Endothelial cell of umbilical vein (primary cell): ENCODE data around the gene GANAB. TPM values are rescaled to one million over a fixed set of nuclear protein-coding genes. Genes with fewer than 3 reads are reported as not detected.
A peak's percentile ranks its signal among the peaks of the same experiment; 100 is the strongest.

ENCODE experiments used
- BruUV-seq: library from RNA; stranded (reverse); fragments of 400-500 nt; replicated peaks from 2 replicates; lab custom pipeline; 2021; lab: Mats Ljungman, UMichigan
- CTCF ChIA-PET: fragments of 300-600, 350-600 bp; sonication (Branson Sonifier 250); formaldehyde crosslinking; loops from one replicate; lab custom pipeline; 2021; ENCODE audit warnings: antibody characterized with exemption, inconsistent platforms; lab: Charles Lee
- POLR2A ChIA-PET: fragments of 300-600, 350-600 bp; sonication (Branson Sonifier 250); formaldehyde crosslinking; loops from one replicate; lab custom pipeline; 2021; ENCODE audit warnings: antibody characterized with exemption, inconsistent platforms; lab: Charles Lee
- DNase-seq: peaks from one replicate; pipeline ENCODE4 v3.0.0-alpha.2; 2011; ENCODE audit warnings: low read depth, low spot score
- FAIRE-seq: peaks from 2 replicates; lab custom pipeline; 2011; peaks lifted over from hg19 to GRCh38; lab: Jason Lieb, UNC
- H2AFZ ChIP-seq: 2 replicates; pipeline ENCODE4 v1.6.0; 2012; ENCODE audit warnings: low read depth, low read length, control low read depth, inconsistent platforms
- H3K27ac ChIP-seq: 2 replicates; pipeline ENCODE4 v1.5.1; 2011; ENCODE audit warnings: low read depth, mild to moderate bottlenecking, control low read depth, low read length, moderate library complexity; ENCODE audit not compliant: insufficient read depth
- H3K27me3 ChIP-seq, 2 experiments: 2 replicates each; pipeline versions ENCODE4 v1.6.0 to v1.6.1; 2011; ENCODE audit warnings: low read length in 2 of 2, mixed read lengths in 1 of 2; ENCODE audit not compliant: control insufficient read depth in 2 of 2, insufficient read depth in 2 of 2
- H3K36me3 ChIP-seq, 2 experiments: 2 replicates in 1 of 2; 3 replicates in 1 of 2; pipeline ENCODE4 v1.5.1; 2011; ENCODE audit warnings: low read length in 2 of 2, mild to moderate bottlenecking in 1 of 2, moderate library complexity in 1 of 2; ENCODE audit not compliant: control insufficient read depth in 2 of 2, insufficient read depth in 2 of 2; ENCODE audit errors: extremely low read depth in 1 of 2
- H3K4me1 ChIP-seq: 3 replicates; pipeline ENCODE4 v1.5.1; 2011; ENCODE audit warnings: mild to moderate bottlenecking, low read length; ENCODE audit not compliant: control insufficient read depth, insufficient read depth; ENCODE audit errors: extremely low read depth
- H3K4me2 ChIP-seq: 2 replicates; pipeline ENCODE4 v1.6.1; 2011; ENCODE audit warnings: low read length, control low read depth, mixed read lengths; ENCODE audit not compliant: insufficient read depth
- H3K4me3 ChIP-seq, 3 experiments: fragments of 200-600 bp in 1 of 3; sonication (generic), shearing (Covaris generic) in 1 of 3; replicated peaks in 1 of 3; 2 replicates each; pipeline ENCODE4 v1.5.1; 2011 to 2016; ENCODE audit warnings: control low read depth in 3 of 3, low read length in 3 of 3, mild to moderate bottlenecking in 2 of 3, inconsistent platforms in 1 of 3, low read depth in 1 of 3, moderate library complexity in 1 of 3; ENCODE audit not compliant: insufficient read depth in 1 of 3
- H3K79me2 ChIP-seq: 2 replicates; pipeline ENCODE4 v1.6.0; 2012; ENCODE audit warnings: low read length, inconsistent platforms; ENCODE audit not compliant: control insufficient read depth, insufficient read depth
- H3K9ac ChIP-seq: replicated peaks from 2 replicates; pipeline ENCODE3; 2011; ENCODE audit warnings: low read length, control low read depth; ENCODE audit not compliant: insufficient read depth; ENCODE audit errors: extremely low read depth
- H3K9me1 ChIP-seq: replicated peaks from 3 replicates; pipeline ENCODE4 v1.6.0; 2011; ENCODE audit warnings: mild to moderate bottlenecking, low read length; ENCODE audit not compliant: control insufficient read depth, insufficient read depth; ENCODE audit errors: extremely low read depth
- H3K9me3 ChIP-seq: replicated peaks from 2 replicates; pipeline ENCODE4 v1.5.1; 2012; ENCODE audit warnings: low read length, inconsistent platforms; ENCODE audit not compliant: control insufficient read depth, insufficient read depth
- H4K20me1 ChIP-seq: replicated peaks from 2 replicates; pipeline ENCODE3; 2011; ENCODE audit warnings: mild to moderate bottlenecking, low read length; ENCODE audit not compliant: control insufficient read depth, insufficient read depth; ENCODE audit errors: extremely low read depth
- CTCF ChIP-seq, 2 donors: IDR thresholded peaks; 1 replicate in 1 of 2; 2 replicates in 1 of 2; pipeline ENCODE4 v1.5.1; 2011; ENCODE audit warnings: low read length in 2 of 2, mild to moderate bottlenecking in 2 of 2, moderate library complexity in 2 of 2, control low read depth in 1 of 2, inconsistent platforms in 1 of 2, low read depth in 1 of 2; ENCODE audit not compliant: insufficient read depth in 1 of 2; ENCODE audit errors: extremely low read depth in 1 of 2
- EZH2 ChIP-seq: IDR thresholded peaks from 2 replicates; pipeline ENCODE4 v1.6.1; 2012; ENCODE audit warnings: borderline replicate concordance, low read depth, mild to moderate bottlenecking, moderate library complexity, low read length, inconsistent platforms; ENCODE audit not compliant: severe bottlenecking
- GATA2 ChIP-seq: IDR thresholded peaks from 2 replicates; pipeline ENCODE4 v1.7.0; 2011; ENCODE audit warnings: low read depth, mild to moderate bottlenecking, moderate library complexity, mixed read lengths, low read length; ENCODE audit not compliant: insufficient read length, insufficient read depth
- MAX ChIP-seq: IDR thresholded peaks from 2 replicates; pipeline ENCODE4 v1.6.1; 2011; ENCODE audit not compliant: insufficient read depth, insufficient read length
- MYC ChIP-seq: IDR thresholded peaks from one replicate; pipeline ENCODE4 v1.6.1; 2011; ENCODE audit warnings: mild to moderate bottlenecking, low read depth, low read length
- POLR2A ChIP-seq: IDR thresholded peaks from 2 replicates; pipeline ENCODE4 v1.6.1; 2012; ENCODE audit warnings: low read depth, mild to moderate bottlenecking, control low read depth, low read length
- POLR2AphosphoS5 ChIP-seq: IDR thresholded peaks from 2 replicates; pipeline ENCODE4 v1.6.1; 2012; ENCODE audit warnings: low read depth, mild to moderate bottlenecking, control low read depth, low read length, moderate library complexity; ENCODE audit not compliant: insufficient read depth
- dilution Hi-C: fragments of 300-500 bp; cut with MboI; formaldehyde crosslinking; loops from one replicate; pipeline ENCODE4 v1.15.0; 2019; ENCODE audit warnings: low sequenced_read_pairs; ENCODE audit not compliant: extremely low pct_ligation_motif_present
- intact Hi-C: fragments of 100-400 bp; cut with micrococcal nuclease; formaldehyde crosslinking; loops from one replicate; pipeline ENCODE4 v1.10.0; 2022
- polyA plus RNA-seq, 4 experiments: library from polyadenylated mRNA; depleted of rRNA in 3 of 4; stranded (reverse) in 3 of 4; unstranded in 1 of 4; fragments of >200 nt; gene quantifications; 2 replicates each; pipeline versions ENCODE4 v1.2.1 to v1.2.3, GENCODE V29; 2011 to 2012; ENCODE audit warnings: missing spikeins in 1 of 4
- total RNA-seq: library from RNA; stranded (reverse); gene quantifications from 2 replicates; pipeline ENCODE4 v1.2.3, GENCODE V29; 2021

The GANAB gene
- total and polyA plus RNA-seq, 2 donors (not counting 3 experiments of a cell fraction or from before 2014, with no cell fraction given) = 389 to 455 TPM

- peak overlapping the region; percentile 89 for H3K9ac ChIP-seq
- no peaks in the 10 kb centered on the region for H4K20me1 ChIP-seq
- TSS peak; percentile 47 for BruUV-seq
- H3K79me2 ChIP-seq = peaks cover 45% of the 10 kb centered on the region
- peak overlapping the region; percentile 89 for H3K4me2 ChIP-seq
- peaks cover 19% of the 10 kb centered on the region for H3K4me1 ChIP-seq
- H3K9me3 ChIP-seq = no peaks in the 10 kb centered on the region
- peaks cover 20 to 29% of the 10 kb centered on the region in 2 experiments for H3K36me3 ChIP-seq
- H3K9me1 ChIP-seq = no peaks in the 10 kb centered on the region
- no peak for FAIRE-seq
- intact Hi-C loops (loop anchor here (1.0 to 2.0 kb wide), 2 partner anchors 12 to 106 kb away; partner anchors contain the start of genes BSCL2, EML3 and GNG3), dilution Hi-C loops (no loop called here)
- ChIA-PET CTCF (interaction anchor here (1.0 to 3.8 kb wide), 4 partner anchors 8 to 26 kb away, joined by 3 to 29 read pairs (median 12); partner anchors contain the start of genes EML3 and TUT1), POLR2A (interaction anchor here (1.4 to 2.1 kb wide), 4 partner anchors 9 to 241 kb away, joined by 5 to 19 read pairs (median 12); partner anchors contain the start of genes C11orf98, CSKMT, TUT1 and UQCC3)
- H2AFZ ChIP-seq = no peak overlapping the region
- peak; percentile 19 for DNase-seq
- peak overlapping the region; percentile 61 to 98 (median 92) for H3K4me3 ChIP-seq
- peak overlapping the region; percentile 54 for H3K27ac ChIP-seq
- TF ChIP-seq POLR2AphosphoS5 (peak; percentile 4), MYC (no peak), POLR2A (no peak), EZH2 (no peak), MAX (no peak), CTCF (IDR thresholded peaks at IDR 0.05; ENCODE audit: extremely low read depth in 1 of 2, insufficient read depth in 1 of 2, low read depth in 1 of 2, low read length in 2 of 2) (no peak), GATA2 (no peak)
- no peaks in the 10 kb centered on the region for H3K27me3 ChIP-seq
These were observed 45.9 kb downstream of the GANAB start for GRCh38 chr11:62600367-62601121.
